ENCODE data around the gene GBGT1. TPM values are rescaled to one million over a fixed set of nuclear protein-coding genes. Genes with fewer than 3 reads are reported as not detected.
"Not testable (repeated sequence)": the region's sequence is repeated elsewhere in the genome, so short reads cannot be mapped to it uniquely, and the experiment has no call there.

Gene GBGT1
- total and polyA plus RNA-seq, 5 donors, result 7.4 to 12.8 (median 10.2) TPM

GRCh38 chr9:133173056-133173455 lies 9.3 kb upstream of the GBGT1 start:
- no peak for DNase-seq
- H3K9me3 ChIP-seq (ENCODE audit: control insufficient read depth, low read length), result no peaks in the 10 kb centered on the region
- no peak for ATAC-seq
- no peaks in the 10 kb centered on the region for H3K27me3 ChIP-seq (ENCODE audit: control insufficient read depth, insufficient read depth)
- no peak overlapping the region for H3K4me3 ChIP-seq (ENCODE audit: low read length)
- 83% methylated on average over 7 of the region's 7 CpGs for WGBS
- no peaks in the 10 kb centered on the region for H3K4me1 ChIP-seq (ENCODE audit: control insufficient read depth, insufficient read depth, low read length)
- intact Hi-C loops (cut with DNase I), result no loop called here
- H3K27ac ChIP-seq (ENCODE audit: low read length), result no peak overlapping the region

GRCh38 chr9:133171161-133171961 lies 7.6 kb upstream of the GBGT1 start:
- 79% methylated on average over 29 of the region's 29 CpGs for WGBS
- H3K27me3 ChIP-seq (ENCODE audit: control insufficient read depth, insufficient read depth), result no peaks in the 10 kb centered on the region
- DNase-seq (no peak), ATAC-seq (no peak)
- H3K4me1 ChIP-seq (ENCODE audit: control insufficient read depth, insufficient read depth, low read length), result no peaks in the 10 kb centered on the region
- no peaks in the 10 kb centered on the region for H3K9me3 ChIP-seq (ENCODE audit: control insufficient read depth, low read length)
- no peak overlapping the region for H3K4me3 ChIP-seq (ENCODE audit: low read length)
- no peak overlapping the region for H3K27ac ChIP-seq (ENCODE audit: low read length)
- intact Hi-C loops (cut with DNase I), result no loop called here

- Histone ChIP-seq H3K27me3 (ENCODE audit: control insufficient read depth, insufficient read depth) (no peaks in the 10 kb centered on the region), H3K9me3 (ENCODE audit: control insufficient read depth, low read length) (no peaks in the 10 kb centered on the region), H3K27ac (ENCODE audit: low read length) (no peak overlapping the region), H3K4me3 (ENCODE audit: low read length) (no peak overlapping the region), H3K4me1 (ENCODE audit: control insufficient read depth, insufficient read depth, low read length) (no peaks in the 10 kb centered on the region)
- 92% methylated on average over 11 of the region's 11 CpGs for WGBS
- ATAC-seq (peak in 1 of 2 donors; percentile 10), DNase-seq (no peak)
- intact Hi-C loops (cut with DNase I), result no loop called here
These were observed 7.0 kb upstream of the GBGT1 start for GRCh38 chr9:133170716-133171115.

GRCh38 chr9:133169687-133170086 lies 6.0 kb upstream of the GBGT1 start:
- H3K4me1 ChIP-seq (ENCODE audit: control insufficient read depth, insufficient read depth, low read length); H3K27me3 ChIP-seq (ENCODE audit: control insufficient read depth, insufficient read depth); intact Hi-C loops (cut with DNase I); H3K9me3 ChIP-seq (ENCODE audit: control insufficient read depth, low read length); ATAC-seq; H3K4me3 ChIP-seq (ENCODE audit: low read length); H3K27ac ChIP-seq (ENCODE audit: low read length); DNase-seq: not testable (repeated sequence)
- 91% methylated on average over 12 of the region's 12 CpGs for WGBS

- H3K4me1 ChIP-seq (ENCODE audit: control insufficient read depth, insufficient read depth, low read length), result no peaks in the 10 kb centered on the region
- DNase-seq (no peak), ATAC-seq (no peak)
- H3K27ac ChIP-seq (ENCODE audit: low read length), result no peak overlapping the region
- H3K4me3 ChIP-seq (ENCODE audit: low read length), result no peak overlapping the region
- intact Hi-C loops (cut with DNase I), result no loop called here
- WGBS, result 97% methylated on average over 13 of the region's 13 CpGs
- H3K9me3 ChIP-seq (ENCODE audit: control insufficient read depth, low read length), result no peaks in the 10 kb centered on the region
- no peaks in the 10 kb centered on the region for H3K27me3 ChIP-seq (ENCODE audit: control insufficient read depth, insufficient read depth)
These were observed 5.4 kb upstream of the GBGT1 start for GRCh38 chr9:133169102-133169501.

- WGBS, result 52% methylated on average over 6 of the region's 6 CpGs
- no peak overlapping the region for H3K27ac ChIP-seq (ENCODE audit: low read length)
- H3K4me3 ChIP-seq (ENCODE audit: low read length), result no peak overlapping the region
- DNase-seq, result no peak
- H3K27me3 ChIP-seq (ENCODE audit: control insufficient read depth, insufficient read depth), result no peaks in the 10 kb centered on the region
- no peaks in the 10 kb centered on the region for H3K4me1 ChIP-seq (ENCODE audit: control insufficient read depth, insufficient read depth, low read length)
- intact Hi-C loops (cut with DNase I), result no loop called here
- no peak for ATAC-seq
- no peaks in the 10 kb centered on the region for H3K9me3 ChIP-seq (ENCODE audit: control insufficient read depth, low read length)
These were observed 4.7 kb upstream of the GBGT1 start for GRCh38 chr9:133168432-133168831.

GRCh38 chr9:133167769-133168168 lies 4.1 kb upstream of the GBGT1 start:
- no peaks in the 10 kb centered on the region for H3K9me3 ChIP-seq (ENCODE audit: control insufficient read depth, low read length)
- WGBS, result 90% methylated on average over 3 of the region's 3 CpGs

GRCh38 chr9:133167096-133167730 lies 3.5 kb upstream of the GBGT1 start:
- H3K27ac ChIP-seq (ENCODE audit: low read length), result no peak overlapping the region
- no peak for DNase-seq
- 72% methylated on average over 3 of the region's 3 CpGs for WGBS

More at GRCh38 chr9:133167769-133168168, 4.1 kb upstream of the GBGT1 start:
- no peak overlapping the region for H3K4me3 ChIP-seq (ENCODE audit: low read length)
- no peaks in the 10 kb centered on the region for H3K27me3 ChIP-seq (ENCODE audit: control insufficient read depth, insufficient read depth)
- intact Hi-C loops (cut with DNase I), result no loop called here
- DNase-seq (no peak), ATAC-seq (no peak)
- no peak overlapping the region for H3K27ac ChIP-seq (ENCODE audit: low read length)
- H3K4me1 ChIP-seq (ENCODE audit: control insufficient read depth, insufficient read depth, low read length), result no peaks in the 10 kb centered on the region

GRCh38 chr9:133166392-133166791 lies 2.7 kb upstream of the GBGT1 start:
- ATAC-seq (no peak), DNase-seq (no peak)
- intact Hi-C loops (cut with DNase I), result no loop called here
- Histone ChIP-seq H3K4me1 (ENCODE audit: control insufficient read depth, insufficient read depth, low read length) (no peaks in the 10 kb centered on the region), H3K27ac (ENCODE audit: low read length) (no peak overlapping the region), H3K4me3 (ENCODE audit: low read length) (no peak overlapping the region), H3K27me3 (ENCODE audit: control insufficient read depth, insufficient read depth) (no peaks in the 10 kb centered on the region), H3K9me3 (ENCODE audit: control insufficient read depth, low read length) (no peaks in the 10 kb centered on the region)
- WGBS, result 84% methylated on average over 17 of the region's 17 CpGs

More at GRCh38 chr9:133167096-133167730, 3.5 kb upstream of the GBGT1 start:
- ATAC-seq, result no peak
- no peaks in the 10 kb centered on the region for H3K4me1 ChIP-seq (ENCODE audit: control insufficient read depth, insufficient read depth, low read length)
- H3K4me3 ChIP-seq (ENCODE audit: low read length), result no peak overlapping the region
- no peaks in the 10 kb centered on the region for H3K27me3 ChIP-seq (ENCODE audit: control insufficient read depth, insufficient read depth)
- no peaks in the 10 kb centered on the region for H3K9me3 ChIP-seq (ENCODE audit: control insufficient read depth, low read length)
- intact Hi-C loops (cut with DNase I), result no loop called here

GRCh38 chr9:133165452-133165730 lies 1.7 kb upstream of the GBGT1 start:
- no peaks in the 10 kb centered on the region for H3K4me1 ChIP-seq (ENCODE audit: control insufficient read depth, insufficient read depth, low read length)
- H3K27ac ChIP-seq (ENCODE audit: low read length), result no peak overlapping the region
- no peak for DNase-seq
- H3K4me3 ChIP-seq (ENCODE audit: low read length), result no peak overlapping the region
- intact Hi-C loops (cut with DNase I), result no loop called here
- H3K9me3 ChIP-seq (ENCODE audit: control insufficient read depth, low read length), result no peaks in the 10 kb centered on the region
- WGBS, result 93% methylated on average over 2 of the region's 2 CpGs
- no peaks in the 10 kb centered on the region for H3K27me3 ChIP-seq (ENCODE audit: control insufficient read depth, insufficient read depth)
- ATAC-seq, result no peak

GRCh38 chr9:133164191-133164590 lies 477 bp upstream of the GBGT1 start:
- DNase-seq (no peak), ATAC-seq (no peak)
- WGBS, result 65% methylated on average over 13 of the region's 13 CpGs
- no peaks in the 10 kb centered on the region for H3K9me3 ChIP-seq (ENCODE audit: control insufficient read depth, low read length)
- no peak overlapping the region for H3K27ac ChIP-seq (ENCODE audit: low read length)
- peak overlapping the region; percentile 62 for H3K4me3 ChIP-seq (ENCODE audit: low read length)
- no peaks in the 10 kb centered on the region for H3K4me1 ChIP-seq (ENCODE audit: control insufficient read depth, insufficient read depth, low read length)
- no peaks in the 10 kb centered on the region for H3K27me3 ChIP-seq (ENCODE audit: control insufficient read depth, insufficient read depth)
- intact Hi-C loops (cut with DNase I), result no loop called here

All from right cardiac atrium (tissue), 5 donors.